Heart left ventricle (tissue), 16 donors: ENCODE measurements around the gene ERBB2. TPM values are rescaled to one million over a fixed set of nuclear protein-coding genes. Genes with fewer than 3 reads are reported as not detected.

Source experiments
- ATAC-seq, 4 donors: fragments of 200-7000 bp; cut with Tn5 transposase; one replicate each; pipeline ENCODE4 v1.9.1; 2020 to 2022; ENCODE audit warnings: moderate library complexity in 4 of 4, mild to moderate bottlenecking in 3 of 4, moderate number of reproducible peaks in 1 of 4
- DNase-seq, 5 donors: peaks; one replicate each; pipeline ENCODE4 v3.0.0-alpha.2; 2020
- H3K27ac ChIP-seq, 12 donors: fragments of 200-600 bp; sonication (generic) in 4 of 12; one replicate each; pipeline versions ENCODE4 v1.5.0 to v1.8.0; 2016 to 2022; ENCODE audit warnings: mild to moderate bottlenecking in 2 of 12
- H3K27me3 ChIP-seq, 9 donors: fragments of 200-600 bp; sonication (generic) in 2 of 9; one replicate each; pipeline versions ENCODE4 v1.5.1 to v1.8.0; 2016 to 2022; ENCODE audit warnings: mild to moderate bottlenecking in 3 of 9
- H3K36me3 ChIP-seq, 9 donors: fragments of 200-600 bp; sonication (generic) in 2 of 9; one replicate each; pipeline versions ENCODE4 v1.5.0 to v1.8.0; 2018 to 2022; ENCODE audit warnings: mild to moderate bottlenecking in 2 of 9
- H3K4me1 ChIP-seq, 12 donors: fragments of 200-600 bp; sonication (generic) in 4 of 12; one replicate each; pipeline versions ENCODE4 v1.5.0 to v1.8.0; 2016 to 2022; ENCODE audit warnings: mild to moderate bottlenecking in 3 of 12
- H3K4me3 ChIP-seq, 12 donors: fragments of 200-600 bp; sonication (generic) in 4 of 12; one replicate each; pipeline versions ENCODE4 v1.5.0 to v1.8.0; 2017 to 2022; ENCODE audit warnings: mild to moderate bottlenecking in 9 of 12, moderate library complexity in 4 of 12
- H3K9me3 ChIP-seq, 12 donors: fragments of 200-600 bp; sonication (generic) in 4 of 12; one replicate each; pipeline versions ENCODE4 v1.5.0 to v1.8.0; 2016 to 2022; ENCODE audit warnings: mild to moderate bottlenecking in 1 of 12
- POLR2A ChIP-seq, 2 donors: fragments of 450-650 bp; IDR thresholded peaks; one replicate each; pipeline ENCODE4 v1.6.1; 2017; ENCODE audit warnings: antibody characterized with exemption in 2 of 2, mild to moderate bottlenecking in 2 of 2, moderate library complexity in 2 of 2
- WGBS, 4 donors: extraction: QIAGEN DNeasy Blood & Tissue Kit in 2 of 4; methylation state at CpG; one replicate each; pipeline versions ENCODE4 v1.1.5 to v1.1.7; 2013 to 2018; 5-methylcytosine and 5-hydroxymethylcytosine counted together
- intact Hi-C, 10 donors: fragments of 100-400 bp; cut with DNase I; formaldehyde crosslinking; loops; one replicate each; pipeline versions ENCODE4 v1.11.1 to v1.14.2; 2022
- polyA plus RNA-seq, 2 donors: library from polyadenylated mRNA; stranded (reverse); fragments of 200-250 nt; gene quantifications; one replicate each; pipeline ENCODE4 v1.2.3, GENCODE V29; 2013
- total RNA-seq, 9 donors: library from RNA; depleted of rRNA in 2 of 9; stranded (reverse); fragments of >200 nt in 2 of 9; fragmentation: NEBNext Ultra II Directional in 3 of 9; extraction: Animal tissue kit (Norgen Biotek cat#: 25700) in 3 of 9; gene quantifications; one replicate each; pipeline versions ENCODE4 v1.1.0 to v1.2.4, GENCODE V29; 2016 to 2023
- TF ChIP-seq, protein P1 (sequence below), 12 donors: fragments of 200-600 bp; sonication (generic) in 4 of 12; IDR thresholded peaks; one replicate each; pipeline versions ENCODE4 v1.5.0 to v1.8.0; 2018 to 2022; ENCODE audit warnings: antibody characterized with exemption in 12 of 12, mild to moderate bottlenecking in 5 of 12
- donor health status: ischemic (EF 13 %, LVEDD 7.1; RV severe dilation, severe dysfunction).
- donor health status: healthy with polysubstance abuse.
- donor health status: DM: no; HTN: yes; CAD: no.
- donor health status: DM: no; HTN: no; CAD: no.
- donor health status: ischemic (EF 25% LVEDD 6.9; RV normal size, moderate dysfunction).
- donor health status: ischemic (EF 25% LVEDD 5.7; RV mildly dilated, moderate dysfunction).
- donor health status: healthy.
- donor health status: DM: yes; HTN: yes; CAD: no.
- donor health status: ischemic (EF 35%, LVEDD 5.7; RV mildly dilated, moderate dysfunction).
- donor health status: nonischemic (EF 11% LVEDD 7.7; RV severe dilation, severe dysfunction).
- donor health status: DM: yes; HTN: yes; CAD: no.
- donor health status: PGD.
- donor health status: ischemic (EF 29% LVEDD 5.4; RV normal size, mild dysfunction).
- donor health status: nonischemic (EF 23%, LVEDD 6.1; RV moderate dilation, normal function).

ERBB2 gene
- total and polyA plus RNA-seq, 11 donors, result 29.7 to 95.1 (median 77.4) TPM

DNA sequence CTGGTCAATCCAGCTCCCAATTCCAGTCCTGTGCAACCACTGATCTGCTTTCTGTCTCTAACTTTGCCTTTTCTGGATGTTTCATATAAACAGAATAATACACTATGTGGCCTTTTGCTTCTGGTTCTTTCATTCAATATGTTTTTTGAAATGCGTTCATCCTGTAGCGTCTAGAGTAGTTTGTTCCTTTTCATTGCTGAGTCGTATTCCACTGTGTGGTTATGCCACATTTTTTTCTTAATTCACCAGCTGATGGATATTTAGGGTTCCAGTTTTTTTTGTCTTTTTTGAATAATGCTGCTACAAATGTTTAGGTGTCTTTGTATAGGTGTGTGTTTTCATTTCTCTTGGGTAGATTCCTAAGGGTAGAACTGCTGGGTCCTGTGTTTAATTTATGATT, 32.7 kb downstream of the ERBB2 start:
- Histone ChIP-seq H3K36me3 (peaks cover 0 to 19% (median 11%) of the 10 kb centered on the region in 9 donors), H3K27ac (no peak overlapping the region), H3K4me3 (no peak overlapping the region), H3K9me3 (no peaks in the 10 kb centered on the region), H3K27me3 (peaks cover 0 to 19% (median 4%) of the 10 kb centered on the region in 9 donors), H3K4me1 (peaks cover 0 to 19% (median 9%) of the 10 kb centered on the region in 12 donors)
- no peak for TF ChIP-seq POLR2A (IDR thresholded peaks at IDR 0.05)
- TF ChIP-seq, protein P1, sequence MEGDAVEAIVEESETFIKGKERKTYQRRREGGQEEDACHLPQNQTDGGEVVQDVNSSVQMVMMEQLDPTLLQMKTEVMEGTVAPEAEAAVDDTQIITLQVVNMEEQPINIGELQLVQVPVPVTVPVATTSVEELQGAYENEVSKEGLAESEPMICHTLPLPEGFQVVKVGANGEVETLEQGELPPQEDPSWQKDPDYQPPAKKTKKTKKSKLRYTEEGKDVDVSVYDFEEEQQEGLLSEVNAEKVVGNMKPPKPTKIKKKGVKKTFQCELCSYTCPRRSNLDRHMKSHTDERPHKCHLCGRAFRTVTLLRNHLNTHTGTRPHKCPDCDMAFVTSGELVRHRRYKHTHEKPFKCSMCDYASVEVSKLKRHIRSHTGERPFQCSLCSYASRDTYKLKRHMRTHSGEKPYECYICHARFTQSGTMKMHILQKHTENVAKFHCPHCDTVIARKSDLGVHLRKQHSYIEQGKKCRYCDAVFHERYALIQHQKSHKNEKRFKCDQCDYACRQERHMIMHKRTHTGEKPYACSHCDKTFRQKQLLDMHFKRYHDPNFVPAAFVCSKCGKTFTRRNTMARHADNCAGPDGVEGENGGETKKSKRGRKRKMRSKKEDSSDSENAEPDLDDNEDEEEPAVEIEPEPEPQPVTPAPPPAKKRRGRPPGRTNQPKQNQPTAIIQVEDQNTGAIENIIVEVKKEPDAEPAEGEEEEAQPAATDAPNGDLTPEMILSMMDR (IDR thresholded peaks at IDR 0.05), result no peak
- intact Hi-C loops, result loop anchor here in 3 of 10 donors (5.0 kb wide), 4 partner anchors 35 to 110 kb away; partner anchors contain the start of genes PGAP3 (in 2 of the 3) and STARD3 (in 1 of the 3)
- 96 to 98% (median 97%) methylated on average over 3 of the region's 3 CpGs for WGBS, 4 donors
- ATAC-seq (no peak), DNase-seq (no peak)

GRCh38 chr17:39735882-39736281, 36.0 kb downstream of the ERBB2 start:
- ATAC-seq (no peak), DNase-seq (no peak)
- no peaks in the 10 kb centered on the region for H3K36me3 ChIP-seq
- intact Hi-C loops, result no loop called here
- 70 to 83% (median 80%) methylated on average over 2 of the region's 2 CpGs for WGBS, 4 donors
- H3K4me1 ChIP-seq, result peaks cover 0 to 37% (median 15%) of the 10 kb centered on the region in 12 donors
- no peaks in the 10 kb centered on the region for H3K9me3 ChIP-seq
- H3K4me3 ChIP-seq, result no peak overlapping the region
- TF ChIP-seq, protein P1 (IDR thresholded peaks at IDR 0.05), result no peak
- no peak for TF ChIP-seq POLR2A (IDR thresholded peaks at IDR 0.05)
- H3K27ac ChIP-seq, result no peak overlapping the region
- peaks cover 15 to 51% (median 21%) of the 10 kb centered on the region in 9 donors for H3K27me3 ChIP-seq

GRCh38 chr17:39736319-39737165, 36.7 kb downstream of the ERBB2 start:
- H3K27ac ChIP-seq, result no peak overlapping the region
- WGBS, 4 donors, result 80 to 83% (median 80%) methylated on average over 10 of the region's 10 CpGs
- intact Hi-C loops, result no loop called here
- H3K4me3 ChIP-seq, result no peak overlapping the region
- no peaks in the 10 kb centered on the region for H3K9me3 ChIP-seq
- H3K36me3 ChIP-seq, result no peaks in the 10 kb centered on the region
- TF ChIP-seq, protein P1 (IDR thresholded peaks at IDR 0.05), result no peak
- no peak for TF ChIP-seq POLR2A (IDR thresholded peaks at IDR 0.05)
- H3K27me3 ChIP-seq, result peaks cover 15 to 54% (median 22%) of the 10 kb centered on the region in 9 donors
- ATAC-seq (no peak), DNase-seq (no peak)
- H3K4me1 ChIP-seq, result peaks cover 0 to 43% (median 15%) of the 10 kb centered on the region in 12 donors

GRCh38 chr17:39737206-39737759, 37.4 kb downstream of the ERBB2 start:
- H3K4me3 ChIP-seq, result peak overlapping the region in 5 of 12 donors; percentile 13 to 51 (median 37)
- H3K27me3 ChIP-seq, result peaks cover 15 to 56% (median 24%) of the 10 kb centered on the region in 9 donors
- DNase-seq, result no peak

More at GRCh38 chr17:39737206-39737759, 37.4 kb downstream of the ERBB2 start:
- Histone ChIP-seq H3K36me3 (no peaks in the 10 kb centered on the region), H3K27ac (no peak overlapping the region), H3K9me3 (no peaks in the 10 kb centered on the region), H3K4me1 (peaks cover 0 to 44% (median 15%) of the 10 kb centered on the region in 12 donors)
- intact Hi-C loops, result no loop called here
- ATAC-seq, result no peak
- 57 to 71% (median 63%) methylated on average over 12 to 13 of the region's 13 CpGs for WGBS, 4 donors
- TF ChIP-seq POLR2A (IDR thresholded peaks at IDR 0.05), result no peak
- TF ChIP-seq, protein P1 (IDR thresholded peaks at IDR 0.05), result no peak
